OCI-LY1 (cell line): ENCODE measurements around the gene ZFHX3.

Experiments used
- H2AFZ ChIP-seq: fragments of 200-600 bp; sonication (generic), shearing (Covaris generic); 2 replicates; pipeline ENCODE4 v1.6.0; 2014; ENCODE audit warnings: antibody characterized with exemption, mild to moderate bottlenecking, low read length
- H3F3A ChIP-seq: fragments of 200-600 bp; sonication (generic), shearing (Covaris generic); 2 replicates; pipeline ENCODE4 v1.6.0; 2014; ENCODE audit warnings: mild to moderate bottlenecking, antibody characterized with exemption, low read length, moderate library complexity; ENCODE audit not compliant: insufficient read depth
- H3K27ac ChIP-seq: fragments of 200-600 bp; sonication (generic); 2 replicates; pipeline ENCODE4 v1.5.1; 2014; ENCODE audit warnings: low read length, mixed run types, mild to moderate bottlenecking, low read depth; ENCODE audit not compliant: poor library complexity, severe bottlenecking
- H3K27me3 ChIP-seq: fragments of 200-600 bp; sonication (generic); 2 replicates; pipeline ENCODE4 v1.6.0; 2014; ENCODE audit warnings: antibody characterized with exemption, mild to moderate bottlenecking, low read length, moderate library complexity; ENCODE audit not compliant: insufficient read depth
- H3K36me3 ChIP-seq: fragments of 200-600 bp; sonication (generic); 2 replicates; pipeline ENCODE4 v1.6.1; 2014; ENCODE audit warnings: mild to moderate bottlenecking, antibody characterized with exemption, low read length, moderate library complexity, mixed read lengths; ENCODE audit not compliant: insufficient read depth
- H3K4me1 ChIP-seq: fragments of 200-600 bp; sonication (generic); 2 replicates; pipeline ENCODE4 v1.5.1; 2014; ENCODE audit warnings: mild to moderate bottlenecking, low read length, moderate library complexity; ENCODE audit not compliant: insufficient read depth, severe bottlenecking
- H3K4me2 ChIP-seq: fragments of 200-600 bp; sonication (generic), shearing (Covaris generic); 2 replicates; pipeline ENCODE4 v1.6.1; 2014; ENCODE audit warnings: low read length
- H3K4me3 ChIP-seq: fragments of 200-600 bp; sonication (generic); 2 replicates; pipeline ENCODE4 v1.5.1; 2014; ENCODE audit warnings: low read length, low read depth, mild to moderate bottlenecking, mixed read lengths; ENCODE audit not compliant: poor library complexity, severe bottlenecking
- H3K79me2 ChIP-seq: fragments of 200-600 bp; shearing (Covaris generic); 2 replicates; pipeline ENCODE4 v1.6.1; 2016; ENCODE audit warnings: mixed run types, low read length, mixed read lengths; ENCODE audit not compliant: insufficient read depth
- H3K9ac ChIP-seq: fragments of 200-600 bp; sonication (generic), shearing (Covaris generic); 2 replicates; pipeline ENCODE4 v1.6.1; 2014; ENCODE audit warnings: mild to moderate bottlenecking, low read length, mixed read lengths
- H3K9me2 ChIP-seq: fragments of 200-600 bp; sonication (generic), shearing (Covaris generic); 2 replicates; pipeline ENCODE4 v1.6.1; 2014; ENCODE audit warnings: low read depth, mild to moderate bottlenecking, low read length, mixed read lengths
- H3K9me3 ChIP-seq: fragments of 200-600 bp; shearing (Covaris generic); 2 replicates; pipeline ENCODE4 v1.6.1; 2014; ENCODE audit warnings: low read length, mixed read lengths
- H4K20me1 ChIP-seq: fragments of 200-600 bp; sonication (generic), shearing (Covaris generic); 2 replicates; pipeline ENCODE4 v1.6.0; 2016; ENCODE audit warnings: mild to moderate bottlenecking, low read length; ENCODE audit not compliant: insufficient read depth
- CTCF ChIP-seq: fragments of 200-600 bp; sonication (generic), shearing (Covaris generic); IDR thresholded peaks from 2 replicates; pipeline ENCODE4 v1.5.1; 2017; ENCODE audit warnings: mild to moderate bottlenecking, antibody characterized with exemption, low read length, moderate library complexity, mixed read lengths
- EZH2 ChIP-seq: fragments of 200-600 bp; sonication (generic), shearing (Covaris generic); IDR thresholded peaks from 2 replicates; pipeline ENCODE4 v1.8.0; 2017; ENCODE audit warnings: borderline replicate concordance, mixed run types, mild to moderate bottlenecking, antibody characterized with exemption, low read length, moderate library complexity, mixed read lengths

Gene ZFHX3

DNA sequence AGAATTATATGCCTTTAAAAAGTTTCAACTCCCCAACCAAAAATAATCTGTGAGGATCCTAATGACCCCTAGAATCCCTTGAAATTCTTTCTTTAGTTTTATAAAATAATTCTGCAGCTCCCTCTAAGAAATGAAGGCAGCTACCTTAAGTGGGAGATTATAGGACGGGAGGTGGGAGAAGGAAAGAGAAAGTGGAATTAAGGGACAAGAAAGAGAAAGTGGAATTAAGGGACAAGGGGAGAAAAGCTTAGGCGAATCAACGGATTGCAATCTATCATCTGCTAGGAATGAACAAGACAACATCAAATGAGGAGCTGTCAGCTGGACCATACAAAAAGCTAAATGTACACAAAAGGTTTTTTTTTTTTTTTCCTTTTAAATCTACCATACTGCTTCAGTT lies 262.0 kb downstream of the ZFHX3 start:
- no peaks in the 10 kb centered on the region; the same call in 1 of the 2 replicates for H3K36me3 ChIP-seq
- H3K9me3 ChIP-seq, result no peaks in the 10 kb centered on the region
- no peak overlapping the region for H2AFZ ChIP-seq
- peaks cover 12% of the 10 kb centered on the region for H3K4me1 ChIP-seq
- no peaks in the 10 kb centered on the region for H3K9me2 ChIP-seq
- H3F3A ChIP-seq, result no peaks in the 10 kb centered on the region
- no peaks in the 10 kb centered on the region for H3K79me2 ChIP-seq
- TF ChIP-seq CTCF, result no peak
- no peak for TF ChIP-seq EZH2
- no peaks in the 10 kb centered on the region for H4K20me1 ChIP-seq
- H3K4me3 ChIP-seq, result no peak overlapping the region
- no peak overlapping the region for H3K4me2 ChIP-seq
- H3K27me3 ChIP-seq, result no peaks in the 10 kb centered on the region
- H3K27ac ChIP-seq, result no peak overlapping the region
- no peak overlapping the region for H3K9ac ChIP-seq

DNA sequence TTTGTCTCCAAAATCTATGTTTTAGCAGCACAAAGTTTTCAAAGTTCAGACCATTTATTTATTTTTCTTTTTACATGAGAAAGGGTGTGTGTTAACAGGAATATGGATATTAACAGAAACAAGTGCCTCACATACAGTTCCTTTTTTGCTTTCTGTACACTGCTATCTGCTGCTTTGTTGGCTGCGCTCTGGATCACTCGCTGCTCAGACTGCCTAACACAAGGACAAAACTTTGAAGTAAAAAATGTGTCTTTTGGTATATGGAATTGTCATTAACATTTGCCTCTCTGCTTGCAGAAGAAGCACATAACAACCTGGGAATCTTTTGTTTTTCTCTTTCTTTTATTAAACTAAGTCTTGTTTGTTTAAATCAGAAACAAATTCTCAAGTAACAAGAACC lies 262.8 kb downstream of the ZFHX3 start:
- Histone ChIP-seq H3K9me3 (no peaks in the 10 kb centered on the region), H3K9me2 (no peaks in the 10 kb centered on the region), H3K4me2 (no peak overlapping the region), H3K27ac (no peak overlapping the region), H3K27me3 (no peaks in the 10 kb centered on the region), H3K9ac (no peak overlapping the region), H3K36me3 (no peaks in the 10 kb centered on the region; the same call in 1 of the 2 replicates), H3K79me2 (no peaks in the 10 kb centered on the region), H3K4me1 (peaks cover 12% of the 10 kb centered on the region), H2AFZ (no peak overlapping the region), H3F3A (no peaks in the 10 kb centered on the region), H3K4me3 (no peak overlapping the region), H4K20me1 (no peaks in the 10 kb centered on the region)
- TF ChIP-seq CTCF (no peak), EZH2 (no peak)

- no peaks in the 10 kb centered on the region for H3K27me3 ChIP-seq
- peaks cover 12% of the 10 kb centered on the region for H3K4me1 ChIP-seq
- H3K79me2 ChIP-seq, result no peaks in the 10 kb centered on the region
- no peak overlapping the region for H3K9ac ChIP-seq
- H3K36me3 ChIP-seq, result no peaks in the 10 kb centered on the region
- no peaks in the 10 kb centered on the region for H3K9me2 ChIP-seq
- H2AFZ ChIP-seq, result no peak overlapping the region
- TF ChIP-seq EZH2, result no peak
- TF ChIP-seq CTCF, result no peak
- no peaks in the 10 kb centered on the region for H4K20me1 ChIP-seq
- no peak overlapping the region for H3K27ac ChIP-seq
- H3F3A ChIP-seq, result no peaks in the 10 kb centered on the region
- no peaks in the 10 kb centered on the region for H3K9me3 ChIP-seq
- no peak overlapping the region for H3K4me3 ChIP-seq
- H3K4me2 ChIP-seq, result no peak overlapping the region
Observed at GRCh38 chr16:72783716-72784318, 264.1 kb downstream of the ZFHX3 start.
